Effector memory CD8-positive, alpha-beta T cell (primary cell): ENCODE data around the gene PSG7.
A peak's percentile ranks its signal among the peaks of the same experiment; 100 is the strongest.
"Not testable (repeated sequence)": the region's sequence is repeated elsewhere in the genome, so short reads cannot be mapped to it uniquely, and the experiment has no call there.

Source experiments
- ATAC-seq: fragments of 150-1000 bp; cut with Tn5 transposase; replicated peaks from 2 replicates; pipeline ENCODE4 v1.10.0; 2021; ENCODE audit warnings: mild to moderate bottlenecking, moderate library complexity
- DNase-seq, 3 experiments: peaks; one replicate each; pipeline ENCODE4 v3.0.0; 2021
- H3K27ac Mint-ChIP-seq, 2 donors: one replicate each; pipeline ENCODE4 v1.8.0; 2022; ENCODE audit warnings: mild to moderate bottlenecking in 2 of 2, mixed read lengths in 2 of 2, moderate library complexity in 2 of 2
- H3K27me3 Mint-ChIP-seq, 2 donors: one replicate each; pipeline ENCODE4 v1.8.0; 2022; ENCODE audit warnings: mixed read lengths in 2 of 2
- H3K36me3 Mint-ChIP-seq: one replicate; pipeline ENCODE4 v1.8.0; 2022; ENCODE audit warnings: mild to moderate bottlenecking, moderate library complexity, mixed read lengths; ENCODE audit not compliant: insufficient read depth
- H3K4me1 Mint-ChIP-seq, 2 donors: one replicate each; pipeline ENCODE4 v1.8.0; 2022; ENCODE audit warnings: low read depth in 2 of 2, mixed read lengths in 2 of 2
- H3K4me3 Mint-ChIP-seq, 2 donors: one replicate each; pipeline ENCODE4 v1.8.0; 2022; ENCODE audit warnings: mild to moderate bottlenecking in 2 of 2, mixed read lengths in 2 of 2, moderate library complexity in 2 of 2
- H3K9me3 Mint-ChIP-seq, 2 donors: one replicate each; pipeline ENCODE4 v1.8.0; 2022; ENCODE audit warnings: mixed read lengths in 2 of 2

The PSG7 gene

GRCh38 chr19:42928896-42929295 is 8.1 kb downstream of the PSG7 start:
- no peak overlapping the region for H3K27ac Mint-ChIP-seq
- H3K27me3 Mint-ChIP-seq: peaks cover 21 to 50% of the 10 kb centered on the region in 2 donors
- no peaks in the 10 kb centered on the region for H3K9me3 Mint-ChIP-seq
- no peaks in the 10 kb centered on the region for H3K36me3 Mint-ChIP-seq
- ATAC-seq (no peak), DNase-seq (no peak)
- H3K4me1 Mint-ChIP-seq: no peaks in the 10 kb centered on the region
- no peak overlapping the region for H3K4me3 Mint-ChIP-seq

- Mint-ChIP-seq H3K4me3 (no peak overlapping the region), H3K27ac (no peak overlapping the region), H3K27me3 (peaks cover 26 to 56% of the 10 kb centered on the region in 2 donors), H3K36me3 (no peaks in the 10 kb centered on the region), H3K9me3 (no peaks in the 10 kb centered on the region), H3K4me1 (no peaks in the 10 kb centered on the region)
- DNase-seq: no peak
- ATAC-seq: no peak
Measured at GRCh38 chr19:42926781-42927180, 10.2 kb downstream of the PSG7 start.

- ATAC-seq, H3K27ac Mint-ChIP-seq, H3K9me3 Mint-ChIP-seq, H3K4me3 Mint-ChIP-seq, H3K4me1 Mint-ChIP-seq, H3K36me3 Mint-ChIP-seq: not testable (repeated sequence)
- peak in 1 of 3 experiments; percentile 3 for DNase-seq
- H3K27me3 Mint-ChIP-seq: peaks cover 32 to 61% of the 10 kb centered on the region in 2 donors
Measured at GRCh38 chr19:42923106-42923505, 13.9 kb downstream of the PSG7 start.

- H3K9me3 Mint-ChIP-seq, H3K4me1 Mint-ChIP-seq, H3K27ac Mint-ChIP-seq, H3K4me3 Mint-ChIP-seq, ATAC-seq, DNase-seq, H3K36me3 Mint-ChIP-seq: not testable (repeated sequence)
- peaks cover 22 to 51% of the 10 kb centered on the region in 2 donors for H3K27me3 Mint-ChIP-seq
Measured at GRCh38 chr19:42920971-42921370, 16.0 kb downstream of the PSG7 start.

GRCh38 chr19:42919757-42920079 is 17.3 kb downstream of the PSG7 start:
- Mint-ChIP-seq H3K4me1 (no peaks in the 10 kb centered on the region), H3K36me3 (no peaks in the 10 kb centered on the region), H3K27ac (no peak overlapping the region), H3K27me3 (peaks cover 17 to 48% of the 10 kb centered on the region in 2 donors), H3K9me3 (no peaks in the 10 kb centered on the region), H3K4me3 (no peak overlapping the region)
- DNase-seq: no peak
- ATAC-seq: no peak

DNA sequence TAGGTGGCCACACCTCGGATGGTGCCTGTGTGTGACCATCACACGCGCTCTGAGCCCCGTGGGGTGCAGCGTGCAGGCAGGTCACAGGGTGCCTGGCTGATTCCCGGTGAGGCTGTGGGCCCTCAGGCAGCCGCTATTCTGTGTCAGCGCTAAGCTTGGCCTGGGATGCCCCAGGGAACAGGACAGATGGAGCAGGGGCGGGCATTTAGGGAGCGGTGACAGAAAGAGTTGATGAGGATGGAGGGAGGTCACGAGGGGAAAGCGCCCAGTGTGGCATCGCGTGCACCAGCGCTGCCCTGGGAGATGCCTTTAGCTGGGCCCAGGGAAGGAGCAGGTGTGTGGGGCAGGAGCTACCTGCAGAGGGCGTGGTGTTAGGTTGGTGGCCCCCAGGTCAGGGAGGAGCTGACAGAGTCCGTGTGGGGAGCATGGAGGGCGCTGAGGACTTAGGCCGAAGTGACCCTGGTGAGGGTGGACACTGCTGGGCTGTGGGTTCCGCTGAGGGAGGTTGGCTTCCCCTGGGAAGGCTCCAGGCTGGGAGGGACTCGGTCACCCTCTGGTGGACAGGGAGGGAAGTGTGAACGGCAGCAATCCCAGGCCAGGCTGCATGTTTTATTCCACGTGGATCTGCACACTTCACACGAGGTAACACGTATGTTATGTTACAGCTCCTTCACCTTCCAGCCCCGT is 17.8 kb downstream of the PSG7 start:
- H3K36me3 Mint-ChIP-seq, DNase-seq, ATAC-seq, H3K27ac Mint-ChIP-seq, H3K9me3 Mint-ChIP-seq, H3K4me1 Mint-ChIP-seq, H3K4me3 Mint-ChIP-seq: not testable (repeated sequence)
- peaks cover 17 to 48% of the 10 kb centered on the region in 2 donors for H3K27me3 Mint-ChIP-seq

- not testable (repeated sequence) for H3K9me3 Mint-ChIP-seq, H3K4me3 Mint-ChIP-seq, DNase-seq, H3K4me1 Mint-ChIP-seq, ATAC-seq, H3K27ac Mint-ChIP-seq, H3K36me3 Mint-ChIP-seq
- H3K27me3 Mint-ChIP-seq: peaks cover 17 to 48% of the 10 kb centered on the region in 2 donors
Measured at GRCh38 chr19:42918377-42919069, 18.5 kb downstream of the PSG7 start.

DNA sequence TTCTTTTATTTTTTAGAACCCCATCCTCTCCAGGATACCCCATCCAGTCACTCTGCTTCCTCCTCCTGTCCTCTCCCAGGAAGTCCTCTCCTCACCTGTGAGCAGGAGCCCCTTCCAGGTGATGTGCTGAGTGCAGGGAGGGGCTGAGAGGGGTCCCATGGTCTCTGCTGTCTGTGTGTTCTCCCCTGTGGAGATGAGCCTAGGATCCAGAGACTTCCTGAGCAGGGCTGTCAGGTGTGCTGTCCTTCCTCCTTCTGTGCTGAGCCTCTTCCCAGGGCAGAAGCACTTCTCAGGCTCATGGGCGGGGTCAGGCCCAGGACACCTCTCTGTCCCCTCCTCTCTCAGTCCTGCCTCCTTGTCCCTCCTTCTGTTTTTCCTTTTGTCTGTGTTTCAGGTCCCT is 19.4 kb downstream of the PSG7 start, which contains the start of gene PSG6:
Gene PSG6 (minus strand): TSS at position 261 of the 400 bp plus-strand sequence. CDS start 102 bp downstream, at position 159.
- not testable (repeated sequence) for H3K4me3 Mint-ChIP-seq, ATAC-seq, H3K9me3 Mint-ChIP-seq, H3K27ac Mint-ChIP-seq, H3K4me1 Mint-ChIP-seq, H3K36me3 Mint-ChIP-seq, DNase-seq
- H3K27me3 Mint-ChIP-seq: peaks cover 15 to 42% of the 10 kb centered on the region in 2 donors

GRCh38 chr19:42916931-42917330 is 20.1 kb downstream of the PSG7 start:
- H3K4me1 Mint-ChIP-seq, H3K27ac Mint-ChIP-seq, H3K36me3 Mint-ChIP-seq, DNase-seq, H3K4me3 Mint-ChIP-seq, ATAC-seq, H3K9me3 Mint-ChIP-seq: not testable (repeated sequence)
- peaks cover 13 to 35% of the 10 kb centered on the region in 2 donors for H3K27me3 Mint-ChIP-seq

GRCh38 chr19:42913516-42913915 is 23.5 kb downstream of the PSG7 start:
- not testable (repeated sequence) for ATAC-seq, H3K36me3 Mint-ChIP-seq, H3K27ac Mint-ChIP-seq, H3K4me3 Mint-ChIP-seq, DNase-seq, H3K9me3 Mint-ChIP-seq, H3K4me1 Mint-ChIP-seq
- peaks cover 13 to 35% of the 10 kb centered on the region in 2 donors for H3K27me3 Mint-ChIP-seq

DNA sequence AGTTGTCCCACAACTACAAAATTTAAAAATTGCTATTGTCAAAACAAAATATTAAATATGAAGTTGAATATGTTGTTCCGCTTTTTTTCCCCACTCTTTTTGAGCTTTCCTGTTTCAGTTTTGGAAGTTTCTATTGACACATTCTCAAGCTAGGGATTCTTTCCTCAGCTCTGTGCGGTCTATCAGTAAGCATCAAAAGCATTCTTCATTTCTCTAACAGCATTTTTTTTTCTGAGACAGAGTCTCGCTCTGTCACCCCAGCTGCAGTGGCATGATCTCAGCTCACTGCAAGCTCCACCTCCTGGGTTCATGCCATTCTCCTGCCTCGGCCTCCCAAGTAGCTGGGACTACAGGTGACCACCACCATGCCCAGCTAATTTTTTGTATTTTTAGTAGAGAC is 24.1 kb downstream of the PSG7 start:
- not testable (repeated sequence) for H3K9me3 Mint-ChIP-seq, H3K4me1 Mint-ChIP-seq, H3K4me3 Mint-ChIP-seq, ATAC-seq, H3K27ac Mint-ChIP-seq, DNase-seq, H3K36me3 Mint-ChIP-seq
- peaks cover 9 to 35% of the 10 kb centered on the region in 2 donors for H3K27me3 Mint-ChIP-seq

DNA sequence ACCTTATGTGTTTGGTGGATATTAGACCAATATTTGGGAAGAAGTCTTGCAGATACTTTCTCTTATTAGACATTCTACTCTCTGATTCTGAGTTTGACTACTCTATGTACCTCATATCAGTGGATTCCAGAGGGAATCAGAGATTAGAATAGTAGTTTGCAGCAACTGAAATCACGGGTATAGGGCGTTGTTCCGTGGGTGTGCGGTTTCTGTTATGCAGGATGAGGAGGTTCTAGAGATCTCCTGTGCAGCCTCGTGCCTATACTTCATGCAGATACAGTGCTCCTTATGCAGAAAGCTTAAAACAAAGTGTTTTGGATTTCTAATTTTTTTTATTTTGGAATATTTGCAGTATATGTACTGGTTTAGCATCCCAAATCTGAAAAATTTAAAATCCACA is 25.3 kb downstream of the PSG7 start:
- not testable (repeated sequence) for DNase-seq, H3K36me3 Mint-ChIP-seq, H3K4me3 Mint-ChIP-seq, H3K9me3 Mint-ChIP-seq, ATAC-seq, H3K27ac Mint-ChIP-seq, H3K4me1 Mint-ChIP-seq
- H3K27me3 Mint-ChIP-seq: peaks cover 14 to 42% of the 10 kb centered on the region in 2 donors

DNA sequence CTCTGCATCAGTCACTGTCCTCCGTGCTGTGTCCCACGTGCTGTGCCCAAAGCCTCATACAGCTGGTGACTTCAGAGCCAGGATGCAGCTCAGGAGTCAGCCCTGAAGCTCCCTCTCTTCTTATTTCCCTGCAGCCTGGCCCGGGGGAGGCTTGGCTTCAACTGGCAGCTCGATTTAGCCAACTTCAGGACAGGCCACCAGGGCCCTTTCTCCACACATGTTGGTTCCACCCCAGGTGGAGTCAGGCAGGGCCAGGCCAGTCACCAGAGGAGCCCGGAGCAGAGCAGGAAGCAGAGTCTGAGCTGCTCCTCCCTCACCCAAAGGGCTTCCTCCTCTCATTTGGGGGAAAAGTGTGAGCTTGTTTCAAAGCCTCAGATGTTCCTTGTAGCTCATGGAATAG is 30.8 kb downstream of the PSG7 start:
- not testable (repeated sequence) for H3K4me1 Mint-ChIP-seq, ATAC-seq, H3K9me3 Mint-ChIP-seq

DNA sequence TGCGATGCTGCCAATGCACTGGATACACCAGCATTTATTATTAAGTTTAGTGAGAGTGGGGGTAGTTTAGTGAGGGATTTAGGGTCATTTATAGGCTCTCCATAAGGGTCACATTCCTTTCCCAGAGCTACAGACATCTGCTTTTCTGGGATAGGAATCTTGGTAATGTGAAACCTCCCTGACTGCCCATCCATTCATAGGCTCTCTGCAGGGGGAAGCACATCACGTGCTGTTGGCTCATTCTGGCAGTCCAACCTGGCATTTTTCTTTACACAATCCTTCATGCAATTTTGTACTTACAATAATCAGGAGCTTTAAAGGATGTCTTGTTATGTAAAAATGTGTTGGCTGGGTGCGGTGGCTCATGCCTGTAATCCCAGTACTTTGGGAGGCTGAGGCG is 36.4 kb downstream of the PSG7 start:
- H3K4me1 Mint-ChIP-seq, H3K9me3 Mint-ChIP-seq, DNase-seq, ATAC-seq, H3K4me3 Mint-ChIP-seq, H3K27ac Mint-ChIP-seq, H3K36me3 Mint-ChIP-seq: not testable (repeated sequence)
- H3K27me3 Mint-ChIP-seq: peaks cover 27 to 66% of the 10 kb centered on the region in 2 donors

More for the DNA sequence above, 30.8 kb downstream of the PSG7 start:
- not testable (repeated sequence) for H3K36me3 Mint-ChIP-seq, H3K27ac Mint-ChIP-seq, H3K4me3 Mint-ChIP-seq, DNase-seq
- H3K27me3 Mint-ChIP-seq: peaks cover 19 to 59% of the 10 kb centered on the region in 2 donors
